ENCODE data around the gene NR4A2. TPM values are rescaled to one million over a fixed set of nuclear protein-coding genes. Genes with fewer than 3 reads are reported as not detected.

NR4A2 gene
- total and polyA plus RNA-seq, 2 donors (not counting 3 experiments of a cell fraction or from before 2014, with no cell fraction given): 1.0 to 1.9 TPM

DNA sequence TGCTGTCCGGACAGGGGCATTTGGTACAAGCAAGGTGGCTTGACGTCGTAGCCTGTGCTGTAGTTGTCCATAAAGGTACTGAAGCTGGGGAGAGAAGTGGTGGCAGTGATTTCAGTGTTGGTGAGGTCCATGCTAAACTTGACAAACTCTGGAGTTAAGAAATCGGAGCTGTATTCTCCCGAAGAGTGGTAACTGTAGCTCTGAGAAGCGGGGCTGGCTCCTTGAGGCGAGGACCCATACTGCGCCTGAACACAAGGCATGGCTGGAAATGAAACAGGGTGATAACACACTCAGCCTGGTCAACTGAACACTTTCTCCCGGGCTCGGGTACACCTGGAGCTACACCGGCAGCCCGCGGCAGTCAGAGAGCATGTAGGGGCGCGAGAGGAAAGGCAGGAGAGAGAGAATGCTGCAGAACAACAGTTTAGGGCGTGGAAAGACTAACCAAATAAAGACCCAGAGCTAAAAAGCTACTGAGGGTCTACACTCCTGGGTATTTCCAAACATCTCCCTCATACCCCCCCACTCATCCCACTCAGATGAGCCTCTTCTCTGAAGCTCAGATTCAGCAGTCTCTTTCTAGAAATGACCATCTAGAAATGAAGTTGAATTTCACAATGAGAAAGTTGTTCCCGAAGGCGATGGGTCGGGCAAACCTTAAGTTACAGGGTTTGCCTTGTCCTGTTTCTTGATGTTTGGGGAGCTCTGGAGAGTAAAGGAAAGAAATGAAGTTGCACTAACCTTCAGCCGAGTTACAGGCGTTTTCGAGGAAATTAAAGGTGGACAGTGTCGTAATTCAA, 2.4 kb downstream of the NR4A2 start:
- CTCF ChIA-PET: interaction anchor here (1.6 kb wide), 1 partner anchor 953 kb away, joined by 4 read pairs; no protein-coding TSS in a partner anchor
- intact Hi-C loops (cut with micrococcal nuclease) (loop anchor here (5.0 to 10.0 kb wide), 2 partner anchors 135 to 702 kb away; no protein-coding TSS in a partner anchor), dilution Hi-C loops (cut with MboI; ENCODE audit: extremely low pct_ligation_motif_present, low sequenced_read_pairs) (no loop called here)
- no peak for FAIRE-seq
- Histone ChIP-seq H3K79me2 (ENCODE audit: control insufficient read depth, insufficient read depth, low read length) (no peaks in the 10 kb centered on the region), H3K9me1 (replicated peaks; ENCODE audit: control insufficient read depth, extremely low read depth, insufficient read depth, low read length) (no peaks in the 10 kb centered on the region), H4K20me1 (replicated peaks; ENCODE audit: control insufficient read depth, extremely low read depth, insufficient read depth, low read length) (no peaks in the 10 kb centered on the region), H2AFZ (ENCODE audit: low read depth, low read length) (no peak overlapping the region), H3K27me3 (ENCODE audit: control insufficient read depth in 2 of 2, insufficient read depth in 2 of 2, low read length in 2 of 2) (peaks cover 11 to 19% of the 10 kb centered on the region in 2 experiments), H3K9ac (replicated peaks; ENCODE audit: extremely low read depth, insufficient read depth, low read length) (no peak overlapping the region), H3K4me2 (ENCODE audit: insufficient read depth, low read length) (no peak overlapping the region), H3K9me3 (replicated peaks; ENCODE audit: control insufficient read depth, insufficient read depth, low read length) (no peaks in the 10 kb centered on the region), H3K4me1 (ENCODE audit: control insufficient read depth, extremely low read depth, insufficient read depth, low read length) (peaks cover 11% of the 10 kb centered on the region), H3K36me3 (ENCODE audit: control insufficient read depth in 2 of 2, extremely low read depth in 1 of 2, insufficient read depth in 2 of 2, low read length in 2 of 2) (no peaks in the 10 kb centered on the region), H3K27ac (ENCODE audit: insufficient read depth, low read depth, low read length) (no peak overlapping the region), H3K4me3 (replicated peaks in 1 of 3; ENCODE audit: insufficient read depth in 1 of 3, low read depth in 1 of 3, low read length in 3 of 3) (no peak overlapping the region)
- TF ChIP-seq, protein P1, sequence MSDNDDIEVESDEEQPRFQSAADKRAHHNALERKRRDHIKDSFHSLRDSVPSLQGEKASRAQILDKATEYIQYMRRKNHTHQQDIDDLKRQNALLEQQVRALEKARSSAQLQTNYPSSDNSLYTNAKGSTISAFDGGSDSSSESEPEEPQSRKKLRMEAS (IDR thresholded peaks at IDR 0.05; ENCODE audit: insufficient read depth, insufficient read length): no peak
- no peak for TF ChIP-seq FOS (IDR thresholded peaks at IDR 0.05; ENCODE audit: borderline replicate concordance, insufficient read depth, low read length)
- DNase-seq (ENCODE audit: low read depth, low spot score): no peak
- no TSS peak for BruUV-seq (replicated peaks)
- POLR2A ChIA-PET: no interaction called here

DNA sequence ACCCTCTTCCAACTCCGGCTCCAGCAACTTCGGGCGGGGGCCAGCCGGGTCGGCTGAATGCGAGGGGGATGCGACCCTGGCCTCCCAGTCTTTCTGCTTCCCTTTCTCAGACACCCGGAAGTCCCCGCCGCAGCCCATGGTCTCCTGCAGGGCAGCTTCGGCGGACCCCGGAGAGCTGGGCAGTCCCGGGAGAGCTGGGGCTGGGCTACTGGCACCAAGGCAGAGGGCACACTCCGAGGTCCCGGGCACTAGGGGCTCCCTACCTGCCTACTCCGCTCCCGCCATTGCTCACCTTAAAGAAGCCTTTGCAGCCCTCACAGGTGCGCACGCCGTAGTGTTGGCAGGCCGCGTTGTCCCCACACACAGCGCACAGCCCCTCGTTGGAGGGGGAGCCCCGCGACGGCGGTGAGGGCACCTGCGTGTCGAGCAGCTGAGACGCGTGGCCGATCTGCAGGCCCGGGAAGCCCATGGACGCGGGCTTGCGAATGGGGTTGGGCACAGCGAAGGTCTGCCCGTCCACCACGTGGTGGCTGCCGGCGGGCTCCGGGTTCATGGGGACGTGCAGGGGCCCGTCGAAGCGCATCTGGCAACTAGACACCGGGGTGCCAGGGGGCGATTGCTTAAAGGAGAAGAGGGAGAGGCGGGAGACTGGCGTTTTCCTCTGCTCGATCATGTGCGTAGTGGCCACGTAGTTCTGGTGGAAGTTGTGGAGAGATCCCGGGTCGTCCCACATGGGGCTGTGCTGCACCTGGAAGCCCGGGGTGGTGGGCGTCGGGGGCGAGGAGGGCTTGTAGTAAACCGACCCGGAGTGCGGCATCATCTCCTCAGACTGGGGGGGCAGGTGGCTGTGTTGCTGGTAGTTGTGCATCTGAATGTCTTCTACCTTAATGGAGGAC, 3.2 kb downstream of the NR4A2 start:
- FAIRE-seq: no peak
- DNase-seq (ENCODE audit: low read depth, low spot score): no peak
- ChIA-PET CTCF (interaction anchor here (1.6 kb wide), 1 partner anchor 952 kb away, joined by 4 read pairs; no protein-coding TSS in a partner anchor), POLR2A (no interaction called here)
- no peaks in the 10 kb centered on the region for H3K79me2 ChIP-seq (ENCODE audit: control insufficient read depth, insufficient read depth, low read length)
- H3K36me3 ChIP-seq (ENCODE audit: control insufficient read depth in 2 of 2, extremely low read depth in 1 of 2, insufficient read depth in 2 of 2, low read length in 2 of 2): no peaks in the 10 kb centered on the region
- no peaks in the 10 kb centered on the region for H4K20me1 ChIP-seq (replicated peaks; ENCODE audit: control insufficient read depth, extremely low read depth, insufficient read depth, low read length)
- BruUV-seq (replicated peaks): no TSS peak
- intact Hi-C loops (cut with micrococcal nuclease) (no loop called here), dilution Hi-C loops (cut with MboI; ENCODE audit: extremely low pct_ligation_motif_present, low sequenced_read_pairs) (no loop called here)
- TF ChIP-seq POLR2AphosphoS5 (IDR thresholded peaks at IDR 0.05; ENCODE audit: insufficient read depth, low read depth, low read length): no peak
- TF ChIP-seq, protein P1 (IDR thresholded peaks at IDR 0.05; ENCODE audit: insufficient read depth, insufficient read length): no peak
- TF ChIP-seq JUN (IDR thresholded peaks at IDR 0.05; ENCODE audit: borderline replicate concordance, insufficient read depth, insufficient read length, low read depth): no peak
- no peak for TF ChIP-seq MYC (IDR thresholded peaks at IDR 0.05; ENCODE audit: low read depth, low read length)
- TF ChIP-seq FOS (IDR thresholded peaks at IDR 0.05; ENCODE audit: borderline replicate concordance, insufficient read depth, low read length): no peak
- TF ChIP-seq, protein P2, sequence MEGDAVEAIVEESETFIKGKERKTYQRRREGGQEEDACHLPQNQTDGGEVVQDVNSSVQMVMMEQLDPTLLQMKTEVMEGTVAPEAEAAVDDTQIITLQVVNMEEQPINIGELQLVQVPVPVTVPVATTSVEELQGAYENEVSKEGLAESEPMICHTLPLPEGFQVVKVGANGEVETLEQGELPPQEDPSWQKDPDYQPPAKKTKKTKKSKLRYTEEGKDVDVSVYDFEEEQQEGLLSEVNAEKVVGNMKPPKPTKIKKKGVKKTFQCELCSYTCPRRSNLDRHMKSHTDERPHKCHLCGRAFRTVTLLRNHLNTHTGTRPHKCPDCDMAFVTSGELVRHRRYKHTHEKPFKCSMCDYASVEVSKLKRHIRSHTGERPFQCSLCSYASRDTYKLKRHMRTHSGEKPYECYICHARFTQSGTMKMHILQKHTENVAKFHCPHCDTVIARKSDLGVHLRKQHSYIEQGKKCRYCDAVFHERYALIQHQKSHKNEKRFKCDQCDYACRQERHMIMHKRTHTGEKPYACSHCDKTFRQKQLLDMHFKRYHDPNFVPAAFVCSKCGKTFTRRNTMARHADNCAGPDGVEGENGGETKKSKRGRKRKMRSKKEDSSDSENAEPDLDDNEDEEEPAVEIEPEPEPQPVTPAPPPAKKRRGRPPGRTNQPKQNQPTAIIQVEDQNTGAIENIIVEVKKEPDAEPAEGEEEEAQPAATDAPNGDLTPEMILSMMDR (IDR thresholded peaks at IDR 0.05; ENCODE audit: extremely low read depth in 1 of 2, insufficient read depth in 1 of 2, low read depth in 1 of 2, low read length in 2 of 2): no peak
- no peak for TF ChIP-seq EZH2 (IDR thresholded peaks at IDR 0.05; ENCODE audit: borderline replicate concordance, low read depth, low read length, severe bottlenecking)
- TF ChIP-seq POLR2A (IDR thresholded peaks at IDR 0.05; ENCODE audit: low read depth, low read length): no peak
- TF ChIP-seq GATA2 (IDR thresholded peaks at IDR 0.05; ENCODE audit: insufficient read depth, insufficient read length, low read depth, low read length): no peak
- H2AFZ ChIP-seq (ENCODE audit: low read depth, low read length): no peak overlapping the region
- no peaks in the 10 kb centered on the region for H3K9me1 ChIP-seq (replicated peaks; ENCODE audit: control insufficient read depth, extremely low read depth, insufficient read depth, low read length)
- H3K27ac ChIP-seq (ENCODE audit: insufficient read depth, low read depth, low read length): no peak overlapping the region
- no peak overlapping the region for H3K4me2 ChIP-seq (ENCODE audit: insufficient read depth, low read length)
- no peak overlapping the region for H3K9ac ChIP-seq (replicated peaks; ENCODE audit: extremely low read depth, insufficient read depth, low read length)
- no peak overlapping the region for H3K4me3 ChIP-seq (replicated peaks in 1 of 3; ENCODE audit: insufficient read depth in 1 of 3, low read depth in 1 of 3, low read length in 3 of 3)
- H3K27me3 ChIP-seq (ENCODE audit: control insufficient read depth in 2 of 2, insufficient read depth in 2 of 2, low read length in 2 of 2): peaks cover 12 to 19% of the 10 kb centered on the region in 2 experiments
- H3K9me3 ChIP-seq (replicated peaks; ENCODE audit: control insufficient read depth, insufficient read depth, low read length): no peaks in the 10 kb centered on the region
- H3K4me1 ChIP-seq (ENCODE audit: control insufficient read depth, extremely low read depth, insufficient read depth, low read length): peaks cover 7% of the 10 kb centered on the region

Data from endothelial cell of umbilical vein (primary cell).